ACC112 (cell line): ENCODE data around the gene PHF24.

Experiments
- H2AFZ ChIP-seq: fragments of 200-600 bp; sonication (generic); one replicate; pipeline ENCODE4 v1.6.0; 2017; ENCODE audit warnings: antibody characterized with exemption, low read length; ENCODE audit not compliant: unreplicated experiment
- H3K27ac ChIP-seq: fragments of 200-600 bp; sonication (generic); 2 replicates; pipeline ENCODE4 v1.5.1; 2014; ENCODE audit warnings: low read depth, mild to moderate bottlenecking, antibody characterized with exemption, low read length, moderate library complexity
- H3K27me3 ChIP-seq: fragments of 200-600 bp; sonication (generic); 2 replicates; pipeline ENCODE4 v1.6.1; 2014; ENCODE audit warnings: mild to moderate bottlenecking, antibody characterized with exemption, low read length, moderate library complexity, mixed read lengths; ENCODE audit not compliant: insufficient read depth
- H3K36me3 ChIP-seq: fragments of 200-600 bp; sonication (generic); 2 replicates; pipeline ENCODE4 v1.6.1; 2016; ENCODE audit warnings: mild to moderate bottlenecking, antibody characterized with exemption, low read length, moderate library complexity, mixed read lengths; ENCODE audit not compliant: insufficient read depth
- H3K4me1 ChIP-seq: fragments of 200-600 bp; sonication (generic); one replicate; pipeline ENCODE4 v1.6.1; 2016; ENCODE audit warnings: low read length, mixed read lengths; ENCODE audit not compliant: insufficient read depth, unreplicated experiment, control insufficient read depth
- H3K4me3 ChIP-seq: fragments of 200-600 bp; sonication (generic); 2 replicates; pipeline ENCODE4 v1.5.1; 2014; ENCODE audit warnings: mild to moderate bottlenecking, low read depth, low read length
- H3K79me2 ChIP-seq: fragments of 200-600 bp; sonication (generic); one replicate; pipeline ENCODE4 v1.6.0; 2016; ENCODE audit warnings: low read length; ENCODE audit not compliant: control insufficient read depth, unreplicated experiment, insufficient read depth

PHF24 gene

DNA sequence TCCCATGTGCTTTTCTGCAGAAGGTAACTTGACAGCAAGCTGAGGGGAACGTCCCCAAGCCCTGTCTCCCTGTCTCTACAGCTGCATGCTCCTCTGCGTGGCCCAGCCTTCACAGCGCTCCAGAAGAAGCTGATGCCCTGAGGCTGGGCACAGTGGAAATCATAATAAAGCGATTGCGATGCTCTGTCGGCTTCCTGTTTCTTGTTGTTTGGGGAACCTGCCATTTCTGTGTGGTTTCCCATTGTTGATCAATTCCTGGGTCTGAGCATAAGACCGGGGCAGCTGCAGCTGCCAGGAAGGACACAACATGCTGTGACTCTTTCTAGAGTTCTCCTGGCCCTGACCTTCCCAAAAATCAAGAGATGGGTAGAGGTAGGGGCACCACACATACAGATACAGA lies 24.3 kb downstream of the PHF24 start:
- Histone ChIP-seq H3K4me3 (no peak overlapping the region), H2AFZ (no peak overlapping the region), H3K4me1 (peaks cover 2% of the 10 kb centered on the region), H3K79me2 (no peaks in the 10 kb centered on the region), H3K27ac (no peak overlapping the region), H3K36me3 (no peaks in the 10 kb centered on the region), H3K27me3 (peaks cover 53% of the 10 kb centered on the region)

GRCh38 chr9:34983209-34983608 lies 25.1 kb downstream of the PHF24 start:
- Histone ChIP-seq H3K4me1 (peaks cover 8% of the 10 kb centered on the region), H3K36me3 (no peaks in the 10 kb centered on the region), H2AFZ (no peak overlapping the region), H3K27ac (no peak overlapping the region), H3K79me2 (no peaks in the 10 kb centered on the region), H3K4me3 (no peak overlapping the region), H3K27me3 (peaks cover 44% of the 10 kb centered on the region)

DNA sequence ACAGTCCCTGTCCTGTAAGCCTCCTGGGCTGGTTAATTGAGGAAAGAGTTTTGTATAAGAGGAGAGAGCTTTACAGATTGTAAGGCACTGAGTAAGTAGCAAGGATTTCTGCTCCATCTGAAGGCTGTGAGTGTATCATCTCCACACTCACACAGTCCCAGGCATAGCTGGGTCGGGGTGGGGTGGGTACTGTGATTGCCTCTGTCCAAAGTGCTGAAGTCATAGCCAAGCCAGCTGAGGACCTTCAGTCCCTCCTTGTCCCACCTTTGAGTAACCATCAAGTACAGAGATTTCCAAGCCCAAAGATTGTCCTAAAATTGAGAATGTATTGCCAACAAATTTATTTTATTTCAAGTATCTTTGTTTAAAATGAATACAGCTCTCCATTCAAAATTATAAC lies 26.0 kb downstream of the PHF24 start:
- H3K79me2 ChIP-seq = no peaks in the 10 kb centered on the region
- peaks cover 8% of the 10 kb centered on the region for H3K4me1 ChIP-seq
- H3K27ac ChIP-seq = no peak overlapping the region
- no peak overlapping the region for H3K4me3 ChIP-seq
- no peaks in the 10 kb centered on the region for H3K36me3 ChIP-seq
- no peak overlapping the region for H2AFZ ChIP-seq
- H3K27me3 ChIP-seq = peaks cover 36% of the 10 kb centered on the region

DNA sequence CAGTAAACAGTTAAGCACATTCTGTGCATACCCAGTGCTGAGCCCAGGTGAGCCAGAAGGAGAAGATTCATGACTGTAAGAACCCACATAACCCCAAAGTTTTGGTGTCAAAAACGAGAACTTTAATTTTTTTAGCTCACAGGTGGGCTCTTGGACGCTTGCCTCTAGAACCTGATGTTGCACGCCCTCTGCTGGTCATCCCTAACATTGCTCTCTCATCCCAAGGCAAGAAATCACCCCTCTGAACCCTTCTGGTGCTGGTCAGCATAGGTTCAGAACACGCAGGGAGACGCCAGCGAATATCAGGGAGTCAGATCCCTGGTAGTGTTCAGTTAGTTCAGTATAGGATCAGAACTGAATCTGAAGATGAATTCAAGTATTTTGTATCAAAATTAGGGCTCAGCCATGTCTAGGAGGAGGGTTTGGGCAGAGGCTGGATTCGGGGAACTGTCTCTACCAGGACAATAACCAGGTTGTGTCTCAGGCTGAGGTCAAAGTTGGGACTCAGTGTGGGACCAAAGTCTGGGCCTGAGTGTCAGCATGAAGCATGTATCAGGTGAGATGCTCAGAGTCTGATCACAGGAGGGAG lies 27.3 kb downstream of the PHF24 start:
- no peak overlapping the region for H2AFZ ChIP-seq

GRCh38 chr9:34986540-34987047 lies 28.5 kb downstream of the PHF24 start:
- Histone ChIP-seq H3K4me1 (peaks cover 23% of the 10 kb centered on the region), H3K79me2 (no peaks in the 10 kb centered on the region), H3K4me3 (no peak overlapping the region), H3K27me3 (peaks cover 20% of the 10 kb centered on the region), H2AFZ (no peak overlapping the region), H3K27ac (no peak overlapping the region), H3K36me3 (no peaks in the 10 kb centered on the region)

More for the DNA sequence above, 27.3 kb downstream of the PHF24 start:
- peaks cover 11% of the 10 kb centered on the region for H3K4me1 ChIP-seq
- no peak overlapping the region for H3K4me3 ChIP-seq
- H3K79me2 ChIP-seq = no peaks in the 10 kb centered on the region
- H3K27ac ChIP-seq = no peak overlapping the region
- H3K27me3 ChIP-seq = peaks cover 29% of the 10 kb centered on the region
- H3K36me3 ChIP-seq = no peaks in the 10 kb centered on the region

DNA sequence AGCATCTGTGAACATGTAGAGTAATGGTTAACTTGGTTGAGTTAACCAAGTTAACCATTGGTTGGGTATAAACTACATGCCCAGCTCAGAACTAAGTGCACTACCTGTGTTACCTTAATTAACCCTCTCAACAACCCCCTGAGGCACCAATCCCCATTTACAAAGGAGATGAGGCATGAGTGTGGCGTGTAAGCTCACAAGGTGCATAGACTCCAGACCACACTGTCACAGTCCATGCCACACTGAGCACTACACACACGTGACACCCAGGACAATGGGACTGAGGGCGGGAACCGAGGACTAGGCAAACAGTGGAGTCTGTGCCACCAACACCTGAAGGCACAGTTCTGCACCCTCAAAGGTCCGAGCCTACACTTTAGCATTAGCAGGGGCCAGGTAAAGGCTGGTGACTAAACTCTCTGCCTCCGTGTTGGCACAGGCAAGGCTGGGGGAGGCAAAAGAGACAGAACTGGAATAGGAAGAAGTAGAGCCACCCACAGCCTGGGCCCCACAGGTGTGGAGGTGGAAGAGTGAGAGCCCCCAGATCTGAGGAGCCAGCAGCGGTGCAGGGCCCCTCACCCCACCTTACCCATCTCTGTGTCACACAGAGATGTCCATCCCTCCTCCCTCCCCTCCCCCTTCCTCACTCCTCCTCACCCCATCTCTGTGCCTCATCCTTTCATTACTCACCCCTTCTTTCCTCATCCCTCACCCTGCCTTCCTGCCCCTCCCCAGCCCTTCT lies 29.2 kb downstream of the PHF24 start:
- Histone ChIP-seq H3K4me1 (peaks cover 30% of the 10 kb centered on the region), H2AFZ (no peak overlapping the region), H3K27ac (no peak overlapping the region), H3K27me3 (peaks cover 16% of the 10 kb centered on the region), H3K36me3 (no peaks in the 10 kb centered on the region), H3K79me2 (no peaks in the 10 kb centered on the region), H3K4me3 (no peak overlapping the region)

DNA sequence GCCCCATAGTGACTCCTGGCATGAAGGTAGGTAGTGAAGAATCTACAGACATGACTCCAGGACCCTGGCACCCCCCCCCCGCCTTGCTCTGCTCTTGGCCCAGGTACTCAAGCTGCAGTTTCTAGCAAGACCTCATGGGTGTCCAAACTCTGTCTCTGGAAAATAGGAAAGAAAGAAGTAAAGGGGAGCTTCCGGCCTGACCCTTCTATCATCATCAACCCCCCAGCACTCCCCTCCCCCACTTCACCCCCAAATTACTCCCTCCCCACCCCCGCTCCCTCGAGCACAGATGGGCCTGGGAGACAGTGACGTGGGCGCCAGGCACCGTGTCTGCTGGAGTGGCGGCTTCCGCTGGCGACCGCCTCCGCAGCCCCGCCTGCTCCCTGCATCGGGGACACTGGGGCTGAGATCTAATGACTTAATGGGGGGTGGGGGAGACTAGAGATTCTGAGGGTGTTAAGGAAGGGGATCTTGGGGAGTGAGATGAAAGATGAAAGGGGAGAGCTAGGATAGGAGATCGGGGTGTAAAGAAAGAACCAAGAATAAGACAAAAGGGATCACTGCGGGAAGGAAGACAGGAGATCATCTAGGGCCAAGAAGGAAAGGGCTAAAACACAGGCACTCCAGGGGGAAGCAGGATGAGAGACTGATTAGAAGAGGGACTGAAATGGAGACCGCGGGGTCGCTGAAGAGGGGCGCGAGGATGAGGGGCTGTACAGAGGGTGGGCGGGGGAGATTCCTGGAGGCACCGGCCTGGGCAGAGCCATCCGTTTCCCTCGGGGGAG lies 30.3 kb downstream of the PHF24 start:
- Histone ChIP-seq H2AFZ (peak overlapping the region; percentile 68), H3K27ac (peak overlapping the region; percentile 34), H3K36me3 (no peaks in the 10 kb centered on the region), H3K79me2 (no peaks in the 10 kb centered on the region), H3K4me3 (peak overlapping the region; percentile 83), H3K4me1 (peaks cover 40% of the 10 kb centered on the region), H3K27me3 (peaks cover 5% of the 10 kb centered on the region; the same call in 1 of the 2 replicates)

DNA sequence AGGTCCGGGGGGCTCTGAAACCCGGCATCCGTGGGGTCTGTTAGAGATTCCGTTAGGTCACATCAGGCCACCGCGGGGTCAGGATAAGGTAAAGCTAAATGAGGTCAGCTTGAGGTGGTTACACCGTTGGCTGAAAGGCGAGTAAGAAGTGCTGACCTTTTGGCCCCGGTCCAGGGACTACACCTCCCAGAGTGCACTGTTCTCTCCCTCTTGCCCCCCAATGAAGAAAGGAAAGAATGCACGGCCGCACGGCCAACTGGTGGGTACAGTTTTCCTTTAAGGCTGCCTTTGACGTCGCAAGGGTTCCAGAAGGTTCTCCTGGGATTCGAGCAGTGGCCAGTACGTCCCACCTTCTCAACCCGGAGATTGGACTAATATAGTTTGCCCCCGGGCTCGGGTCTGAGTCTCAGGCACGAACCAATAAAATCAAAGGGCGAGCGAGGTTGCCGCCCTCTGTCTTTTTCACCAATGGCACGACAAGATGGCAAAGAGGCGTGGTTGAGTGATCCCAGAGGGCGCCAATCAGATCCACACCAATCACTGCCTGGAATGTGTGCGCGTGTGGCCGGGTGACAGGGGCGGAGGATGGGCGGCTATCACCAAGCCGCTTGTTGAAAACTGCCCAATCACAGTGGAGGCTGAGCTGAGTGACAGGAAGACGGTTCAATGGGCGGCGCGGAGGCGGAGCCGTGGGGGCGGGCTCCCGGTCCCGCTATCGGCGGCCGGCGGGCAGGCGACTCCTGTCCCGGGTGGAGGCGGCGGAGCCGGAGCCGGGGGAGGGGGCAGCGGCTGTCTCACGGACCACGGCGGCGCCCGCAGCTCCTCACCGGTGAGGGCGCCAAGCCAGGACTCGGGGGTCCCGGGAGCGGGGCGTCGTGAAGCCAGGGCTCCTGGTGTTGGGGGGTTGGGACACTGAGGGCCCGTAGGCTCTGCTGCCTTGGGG lies 31.2 kb downstream of the PHF24 start, which contains the start of gene DNAJB5:
TSS of gene DNAJB5 (plus strand) at position 743 of the 943 bp plus-strand sequence. CDS start 886 bp downstream, outside the sequence.
- Histone ChIP-seq H3K79me2 (no peaks in the 10 kb centered on the region), H3K4me1 (peaks cover 49% of the 10 kb centered on the region), H3K27me3 (no peaks in the 10 kb centered on the region), H3K4me3 (peak within 1 kb of the TSS; percentile 83), H3K27ac (peak within 1 kb of the TSS; percentile 50), H3K36me3 (no peaks in the 10 kb centered on the region), H2AFZ (peak within 1 kb of the TSS; percentile 68)

GRCh38 chr9:34989946-34990635 lies 32.0 kb downstream of the PHF24 start:
- H2AFZ ChIP-seq = peak overlapping the region; percentile 60

More at GRCh38 chr9:34989946-34990635, 32.0 kb downstream of the PHF24 start:
- no peaks in the 10 kb centered on the region for H3K36me3 ChIP-seq
- H3K27me3 ChIP-seq = no peaks in the 10 kb centered on the region
- H3K79me2 ChIP-seq = no peaks in the 10 kb centered on the region
- H3K4me1 ChIP-seq = peaks cover 57% of the 10 kb centered on the region
- H3K27ac ChIP-seq = peak overlapping the region; percentile 50; the same call in 1 of the 2 replicates
- H3K4me3 ChIP-seq = peak overlapping the region; percentile 83
